HCT116 (cell line): ENCODE results near the gene PPIL1. TPM values are rescaled to one million over a fixed set of nuclear protein-coding genes. Genes with fewer than 3 reads are reported as not detected.

ENCODE experiments used
- ATAC-seq: fragments of 200-7000 bp; cut with Tn5 transposase; 2 replicates; pipeline ENCODE4 v1.9.1; 2020; ENCODE audit warnings: mild to moderate bottlenecking, moderate library complexity
- BruUV-seq: library from RNA; stranded (reverse); fragments of 400-500 nt; replicated peaks from 2 replicates; lab custom pipeline; 2021; lab: Mats Ljungman, UMichigan
- CTCF ChIA-PET: fragments of 300-600 bp; sonication (Branson Sonifier 250); formaldehyde crosslinking; loops from one replicate; lab custom pipeline; 2021; ENCODE audit warnings: antibody characterized with exemption; lab: Charles Lee
- POLR2A ChIA-PET: fragments of 300-600, 350-600 bp; sonication (Branson Sonifier 250); formaldehyde crosslinking; loops from one replicate; lab custom pipeline; 2021; ENCODE audit warnings: antibody characterized with exemption; lab: Charles Lee
- RAD21 ChIA-PET, 2 experiments: fragments of 300-600 bp; sonication (Branson Sonifier 250); formaldehyde crosslinking; loops; one replicate each; lab custom pipeline; 2023; ENCODE audit warnings: low total read pairs in 2 of 2; ENCODE audit not compliant: uncharacterized antibody in 2 of 2, unreplicated experiment in 2 of 2, low non-redundant PET in 1 of 2; lab: Charles Lee
- DNase-seq: peaks from one replicate; pipeline ENCODE4 v3.0.0-alpha.2; 2010; ENCODE audit warnings: low read depth, low spot score
- H2AFZ ChIP-seq: fragments of 200-600 bp; shearing (Covaris generic), sonication (generic); 2 replicates; pipeline ENCODE4 v1.6.1; 2017; ENCODE audit warnings: low read depth, mixed run types, mixed read lengths, antibody characterized with exemption, low read length; ENCODE audit not compliant: poor library complexity, severe bottlenecking
- H3K27ac ChIP-seq: 2 replicates; pipeline ENCODE4 v1.5.1; 2012; ENCODE audit warnings: low read depth, low read length
- H3K27me3 ChIP-seq: fragments of 200-600 bp; sonication (generic); 2 replicates; pipeline ENCODE4 v1.6.1; 2016; ENCODE audit warnings: mixed run types, low read length, mixed read lengths; ENCODE audit not compliant: insufficient read depth
- H3K36me3 ChIP-seq, 2 experiments: fragments of 200-500 bp in 1 of 2; fragments of 200-600 bp in 1 of 2; sonication (Bioruptor generic) in 1 of 2; sonication (generic) in 1 of 2; 2 replicates each; pipeline versions ENCODE4 v1.5.1 to v1.6.1; 2014 to 2016; ENCODE audit warnings: low read length in 2 of 2, inconsistent platforms in 1 of 2, mixed read lengths in 1 of 2, mixed run types in 1 of 2; ENCODE audit not compliant: insufficient read depth in 2 of 2, control insufficient read depth in 1 of 2
- H3K4me1 ChIP-seq, 2 experiments: fragments of 200-600 bp in 1 of 2; sonication (generic) in 1 of 2; 2 replicates each; pipeline versions ENCODE4 v1.5.1 to v1.6.1; 2012 to 2017; ENCODE audit warnings: low read length in 2 of 2, inconsistent platforms in 1 of 2, mild to moderate bottlenecking in 1 of 2, mixed read lengths in 1 of 2, mixed run types in 1 of 2, moderate library complexity in 1 of 2; ENCODE audit not compliant: insufficient read depth in 2 of 2, control insufficient read depth in 1 of 2
- H3K4me2 ChIP-seq: fragments of 200-600 bp; sonication (generic); 2 replicates; pipeline ENCODE4 v1.6.1; 2017; ENCODE audit warnings: mixed run types, low read length, mixed read lengths
- H3K4me3 ChIP-seq, 2 experiments: fragments of 200-600 bp in 1 of 2; sonication (generic) in 1 of 2; replicated peaks in 1 of 2; 2 replicates each; pipeline ENCODE4 v1.5.1; 2011 to 2016; ENCODE audit warnings: low read length in 2 of 2, control low read depth in 1 of 2, low read depth in 1 of 2, mild to moderate bottlenecking in 1 of 2, mixed read lengths in 1 of 2, mixed run types in 1 of 2
- H3K79me2 ChIP-seq: fragments of 200-600 bp; sonication (generic); 2 replicates; pipeline ENCODE4 v1.6.1; 2017; ENCODE audit warnings: mild to moderate bottlenecking, mixed run types, low read length, moderate library complexity, mixed read lengths; ENCODE audit not compliant: insufficient read depth
- H3K9ac ChIP-seq: fragments of 200-600 bp; sonication (generic); 2 replicates; pipeline ENCODE4 v1.6.1; 2016; ENCODE audit warnings: low read length, mixed read lengths
- H3K9me2 ChIP-seq: fragments of 200-600 bp; sonication (generic), shearing (Covaris generic); 2 replicates; pipeline ENCODE4 v1.6.1; 2017; ENCODE audit warnings: mixed run types, mild to moderate bottlenecking, moderate library complexity; ENCODE audit not compliant: insufficient read depth
- H3K9me3 ChIP-seq, 2 experiments: fragments of 200-500 bp in 1 of 2; fragments of 200-600 bp in 1 of 2; sonication (Bioruptor generic) in 1 of 2; sonication (generic) in 1 of 2; 2 replicates each; pipeline ENCODE4 v1.6.1; 2014 to 2017; ENCODE audit warnings: low read length in 2 of 2, mixed read lengths in 2 of 2, inconsistent platforms in 1 of 2, low read depth in 1 of 2, mild to moderate bottlenecking in 1 of 2, mixed run types in 1 of 2, moderate library complexity in 1 of 2; ENCODE audit not compliant: control insufficient read depth in 1 of 2, insufficient read depth in 1 of 2
- H4K20me1 ChIP-seq: fragments of 200-600 bp; sonication (generic), shearing (Covaris generic); 2 replicates; pipeline ENCODE4 v1.6.1; 2017; ENCODE audit warnings: mixed run types, mild to moderate bottlenecking, moderate library complexity; ENCODE audit not compliant: insufficient read depth
- EGR1 ChIP-seq: IDR thresholded peaks from 2 replicates; pipeline ENCODE4 v1.6.1; 2012; ENCODE audit warnings: low read depth
- EZH2phosphoT487 ChIP-seq: fragments of 200-600 bp; IDR thresholded peaks from 2 replicates; pipeline ENCODE4 v1.6.1; 2018; ENCODE audit warnings: antibody characterized with exemption, borderline replicate concordance
- FOSL1 ChIP-seq: IDR thresholded peaks from 2 replicates; pipeline ENCODE4 v1.6.1; 2012; ENCODE audit warnings: low read depth
- POLR2AphosphoS5 ChIP-seq: IDR thresholded peaks from 2 replicates; pipeline ENCODE4 v1.6.1; 2011; ENCODE audit warnings: mild to moderate bottlenecking, low read depth, low read length, moderate library complexity
- REST ChIP-seq: IDR thresholded peaks from 2 replicates; pipeline ENCODE4 v1.6.1; 2012; ENCODE audit warnings: low read depth
- SIN3A ChIP-seq: IDR thresholded peaks from 2 replicates; pipeline ENCODE4 v1.6.1; 2012; ENCODE audit warnings: low read depth
- intact Hi-C: fragments of 100-400 bp; cut with micrococcal nuclease; formaldehyde crosslinking; loops from 2 replicates; pipeline ENCODE4 v1.10.0; 2022
- total RNA-seq: library from RNA; stranded (reverse); gene quantifications from one replicate; pipeline ENCODE4 v1.2.1, GENCODE V29; 2021; ENCODE audit not compliant: unreplicated experiment

PPIL1 gene
- total RNA-seq, 1 experiment from 2014 or later = 42.0 TPM

DNA sequence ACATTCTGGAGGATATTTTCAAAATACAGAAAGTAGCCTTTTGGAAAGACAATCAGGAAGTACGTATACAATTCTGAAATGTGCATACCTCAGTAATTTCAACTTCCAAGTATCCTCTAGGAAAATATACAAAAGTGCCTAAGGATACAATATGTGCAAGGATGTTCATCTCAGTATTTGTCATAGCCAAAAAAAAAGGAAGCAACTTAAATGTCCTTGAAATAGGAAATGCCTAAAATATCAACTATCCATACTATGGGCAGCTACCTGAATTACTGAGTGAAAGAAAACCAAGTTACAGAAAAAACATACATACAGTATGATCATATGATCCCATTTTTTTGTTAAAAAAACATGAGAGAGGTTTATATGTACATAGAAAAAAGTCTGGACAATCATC is 1.5 kb downstream of the PPIL1 start:
- ChIA-PET CTCF (interaction anchor here (1.5 to 3.6 kb wide), 4 partner anchors 9 to 145 kb away, joined by 5 to 29 read pairs (median 16); partner anchors contain the start of gene C6orf89), RAD21 (interaction anchor here in 1 of 2 experiments (0.6 kb wide), 1 partner anchor 1111 kb away, joined by 3 read pairs; no protein-coding TSS in a partner anchor), POLR2A (no interaction called here)
- Histone ChIP-seq H3K9me3 (no peaks in the 10 kb centered on the region), H2AFZ (no peak overlapping the region), H3K27me3 (no peaks in the 10 kb centered on the region), H3K36me3 (peaks cover 9 to 14% of the 10 kb centered on the region in 2 experiments; a peak in 3 of 4 replicates), H3K4me2 (peak overlapping the region; percentile 93), H3K27ac (no peak overlapping the region), H3K9ac (peak overlapping the region; percentile 94; the same call in 1 of the 2 replicates), H3K79me2 (peaks cover 46% of the 10 kb centered on the region), H3K4me3 (peak overlapping the region; percentile 68 to 84), H4K20me1 (no peaks in the 10 kb centered on the region), H3K4me1 (peaks cover 8 to 17% of the 10 kb centered on the region in 2 experiments; a peak in 3 of 4 replicates), H3K9me2 (no peaks in the 10 kb centered on the region)
- no TSS peak for BruUV-seq
- no peak for TF ChIP-seq POLR2AphosphoS5
- no peak for TF ChIP-seq EZH2phosphoT487
- no peak for TF ChIP-seq EGR1
- TF ChIP-seq SIN3A = no peak
- no peak for TF ChIP-seq REST
- TF ChIP-seq FOSL1 = no peak
- ATAC-seq (no peak), DNase-seq (no peak)
- intact Hi-C loops = loop anchor here (5.0 kb wide), 1 partner anchor 106 kb away; no protein-coding TSS in a partner anchor
